Heart left ventricle (tissue), 16 donors: ENCODE results near the gene KCNQ1OT1. TPM values are rescaled to one million over a fixed set of nuclear protein-coding genes. Genes with fewer than 3 reads are reported as not detected.

ENCODE experiments used
- ATAC-seq, 4 donors: fragments of 200-7000 bp; cut with Tn5 transposase; one replicate each; pipeline ENCODE4 v1.9.1; 2020 to 2022; ENCODE audit warnings: moderate library complexity in 4 of 4, mild to moderate bottlenecking in 3 of 4, moderate number of reproducible peaks in 1 of 4
- DNase-seq, 5 donors: peaks; one replicate each; pipeline ENCODE4 v3.0.0-alpha.2; 2020
- H3K27ac ChIP-seq, 12 donors: fragments of 200-600 bp; sonication (generic) in 4 of 12; one replicate each; pipeline versions ENCODE4 v1.5.0 to v1.8.0; 2016 to 2022; ENCODE audit warnings: mild to moderate bottlenecking in 2 of 12
- H3K27me3 ChIP-seq, 9 donors: fragments of 200-600 bp; sonication (generic) in 2 of 9; one replicate each; pipeline versions ENCODE4 v1.5.1 to v1.8.0; 2016 to 2022; ENCODE audit warnings: mild to moderate bottlenecking in 3 of 9
- H3K36me3 ChIP-seq, 9 donors: fragments of 200-600 bp; sonication (generic) in 2 of 9; one replicate each; pipeline versions ENCODE4 v1.5.0 to v1.8.0; 2018 to 2022; ENCODE audit warnings: mild to moderate bottlenecking in 2 of 9
- H3K4me1 ChIP-seq, 12 donors: fragments of 200-600 bp; sonication (generic) in 4 of 12; one replicate each; pipeline versions ENCODE4 v1.5.0 to v1.8.0; 2016 to 2022; ENCODE audit warnings: mild to moderate bottlenecking in 3 of 12
- H3K4me3 ChIP-seq, 12 donors: fragments of 200-600 bp; sonication (generic) in 4 of 12; one replicate each; pipeline versions ENCODE4 v1.5.0 to v1.8.0; 2017 to 2022; ENCODE audit warnings: mild to moderate bottlenecking in 9 of 12, moderate library complexity in 4 of 12
- H3K9me3 ChIP-seq, 12 donors: fragments of 200-600 bp; sonication (generic) in 4 of 12; one replicate each; pipeline versions ENCODE4 v1.5.0 to v1.8.0; 2016 to 2022; ENCODE audit warnings: mild to moderate bottlenecking in 1 of 12
- POLR2A ChIP-seq, 2 donors: fragments of 450-650 bp; IDR thresholded peaks; one replicate each; pipeline ENCODE4 v1.6.1; 2017; ENCODE audit warnings: antibody characterized with exemption in 2 of 2, mild to moderate bottlenecking in 2 of 2, moderate library complexity in 2 of 2
- WGBS, 4 donors: extraction: QIAGEN DNeasy Blood & Tissue Kit in 2 of 4; methylation state at CpG; one replicate each; pipeline versions ENCODE4 v1.1.5 to v1.1.7; 2013 to 2018; 5-methylcytosine and 5-hydroxymethylcytosine counted together
- intact Hi-C, 10 donors: fragments of 100-400 bp; cut with DNase I; formaldehyde crosslinking; loops; one replicate each; pipeline versions ENCODE4 v1.11.1 to v1.14.2; 2022
- polyA plus RNA-seq, 2 donors: library from polyadenylated mRNA; stranded (reverse); fragments of 200-250 nt; gene quantifications; one replicate each; pipeline ENCODE4 v1.2.3, GENCODE V29; 2013
- total RNA-seq, 9 donors: library from RNA; depleted of rRNA in 2 of 9; stranded (reverse); fragments of >200 nt in 2 of 9; fragmentation: NEBNext Ultra II Directional in 3 of 9; extraction: Animal tissue kit (Norgen Biotek cat#: 25700) in 3 of 9; gene quantifications; one replicate each; pipeline versions ENCODE4 v1.1.0 to v1.2.4, GENCODE V29; 2016 to 2023
- TF ChIP-seq, protein P1 (sequence below), 12 donors: fragments of 200-600 bp; sonication (generic) in 4 of 12; IDR thresholded peaks; one replicate each; pipeline versions ENCODE4 v1.5.0 to v1.8.0; 2018 to 2022; ENCODE audit warnings: antibody characterized with exemption in 12 of 12, mild to moderate bottlenecking in 5 of 12
- donor health status: ischemic (EF 13 %, LVEDD 7.1; RV severe dilation, severe dysfunction).
- donor health status: healthy with polysubstance abuse.
- donor health status: DM: no; HTN: yes; CAD: no.
- donor health status: DM: no; HTN: no; CAD: no.
- donor health status: ischemic (EF 25% LVEDD 6.9; RV normal size, moderate dysfunction).
- donor health status: ischemic (EF 25% LVEDD 5.7; RV mildly dilated, moderate dysfunction).
- donor health status: healthy.
- donor health status: DM: yes; HTN: yes; CAD: no.
- donor health status: ischemic (EF 35%, LVEDD 5.7; RV mildly dilated, moderate dysfunction).
- donor health status: nonischemic (EF 11% LVEDD 7.7; RV severe dilation, severe dysfunction).
- donor health status: DM: yes; HTN: yes; CAD: no.
- donor health status: PGD.
- donor health status: ischemic (EF 29% LVEDD 5.4; RV normal size, mild dysfunction).
- donor health status: nonischemic (EF 23%, LVEDD 6.1; RV moderate dilation, normal function).

The KCNQ1OT1 gene
- total and polyA plus RNA-seq, 11 donors, result 0.14 to 0.93 (median 0.40) TPM

DNA sequence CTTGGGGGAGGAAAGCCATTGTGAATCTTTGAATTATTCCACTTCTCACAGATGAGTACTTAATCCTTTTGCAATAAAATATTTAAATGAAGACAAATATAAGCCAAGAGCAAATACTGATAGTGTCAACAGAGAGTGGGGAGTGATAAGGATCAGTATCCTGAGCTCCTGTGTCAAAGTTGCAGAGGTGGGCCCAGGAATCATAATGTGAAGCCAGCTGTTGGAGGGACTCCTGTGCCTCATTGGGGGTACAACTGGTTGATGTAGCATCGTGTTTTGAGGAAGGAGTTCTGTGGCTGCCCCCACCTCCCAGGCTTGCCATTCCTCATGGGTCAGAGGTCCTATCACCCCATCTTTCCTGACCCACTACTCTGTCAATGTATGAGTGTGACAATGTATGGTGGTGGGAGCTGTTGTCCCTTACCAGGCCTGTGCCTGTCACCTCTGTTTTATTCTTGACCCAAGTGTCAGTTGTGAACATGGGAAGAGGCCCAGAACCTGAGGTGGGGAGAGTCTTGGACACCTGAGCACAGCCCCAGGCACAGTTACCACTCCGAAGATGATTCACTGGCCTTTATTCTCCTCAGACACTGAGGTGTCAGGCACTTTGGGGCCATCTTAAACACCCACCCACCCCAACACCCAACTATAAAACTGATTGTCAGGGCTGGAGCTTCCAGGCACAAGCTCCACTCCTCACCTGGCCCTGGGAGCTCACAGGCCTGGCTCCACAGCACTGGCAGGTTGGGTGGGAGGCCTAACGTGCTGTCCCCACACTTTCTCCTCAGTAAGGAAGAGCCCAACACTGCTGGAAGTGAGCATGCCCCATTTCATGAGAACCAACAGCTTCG is 38.4 kb downstream of the KCNQ1OT1 start:
- ATAC-seq (no peak), DNase-seq (peak in 1 of 5 donors; percentile 9)
- WGBS, 4 donors, result 88 to 99% (median 92%) methylated on average over 2 to 4 of the region's 4 CpGs
- Histone ChIP-seq H3K27ac (no peak overlapping the region), H3K27me3 (no peaks in the 10 kb centered on the region), H3K4me1 (peaks cover 0 to 8% (median 0%) of the 10 kb centered on the region in 12 donors), H3K4me3 (no peak overlapping the region), H3K36me3 (peaks cover 0 to 19% (median 0%) of the 10 kb centered on the region in 9 donors), H3K9me3 (peaks cover 0 to 49% (median 16%) of the 10 kb centered on the region in 12 donors)
- TF ChIP-seq POLR2A (IDR thresholded peaks at IDR 0.05), result no peak
- TF ChIP-seq, protein P1, sequence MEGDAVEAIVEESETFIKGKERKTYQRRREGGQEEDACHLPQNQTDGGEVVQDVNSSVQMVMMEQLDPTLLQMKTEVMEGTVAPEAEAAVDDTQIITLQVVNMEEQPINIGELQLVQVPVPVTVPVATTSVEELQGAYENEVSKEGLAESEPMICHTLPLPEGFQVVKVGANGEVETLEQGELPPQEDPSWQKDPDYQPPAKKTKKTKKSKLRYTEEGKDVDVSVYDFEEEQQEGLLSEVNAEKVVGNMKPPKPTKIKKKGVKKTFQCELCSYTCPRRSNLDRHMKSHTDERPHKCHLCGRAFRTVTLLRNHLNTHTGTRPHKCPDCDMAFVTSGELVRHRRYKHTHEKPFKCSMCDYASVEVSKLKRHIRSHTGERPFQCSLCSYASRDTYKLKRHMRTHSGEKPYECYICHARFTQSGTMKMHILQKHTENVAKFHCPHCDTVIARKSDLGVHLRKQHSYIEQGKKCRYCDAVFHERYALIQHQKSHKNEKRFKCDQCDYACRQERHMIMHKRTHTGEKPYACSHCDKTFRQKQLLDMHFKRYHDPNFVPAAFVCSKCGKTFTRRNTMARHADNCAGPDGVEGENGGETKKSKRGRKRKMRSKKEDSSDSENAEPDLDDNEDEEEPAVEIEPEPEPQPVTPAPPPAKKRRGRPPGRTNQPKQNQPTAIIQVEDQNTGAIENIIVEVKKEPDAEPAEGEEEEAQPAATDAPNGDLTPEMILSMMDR (IDR thresholded peaks at IDR 0.05), result no peak
- intact Hi-C loops, result no loop called here

DNA sequence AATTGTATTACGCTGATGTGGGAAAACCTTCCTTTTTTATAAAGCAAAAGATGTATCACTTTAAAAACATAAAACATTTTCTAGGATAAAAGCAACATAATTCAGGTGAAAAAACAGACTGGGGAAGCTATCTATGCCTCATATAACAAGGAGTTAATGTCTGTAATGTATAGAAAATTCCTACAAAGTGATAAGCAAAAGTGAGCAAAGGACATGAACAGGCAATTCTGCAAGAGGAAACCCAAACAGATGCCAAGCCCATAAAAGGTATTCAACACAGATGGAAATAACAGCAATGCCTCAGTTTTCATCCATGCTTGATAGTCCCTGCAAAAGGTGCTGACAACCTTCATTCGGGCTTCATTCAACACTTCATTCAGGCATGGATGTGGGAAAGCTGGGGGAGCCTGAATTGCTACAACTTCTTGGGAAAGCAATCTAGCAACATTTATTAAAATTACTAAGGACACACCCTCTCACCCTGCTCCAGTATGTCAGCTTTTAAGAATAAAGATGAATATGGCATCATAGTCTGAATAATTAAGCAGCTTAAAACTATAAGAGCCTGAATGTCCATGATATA is 39.3 kb downstream of the KCNQ1OT1 start:
- intact Hi-C loops, result no loop called here

DNA sequence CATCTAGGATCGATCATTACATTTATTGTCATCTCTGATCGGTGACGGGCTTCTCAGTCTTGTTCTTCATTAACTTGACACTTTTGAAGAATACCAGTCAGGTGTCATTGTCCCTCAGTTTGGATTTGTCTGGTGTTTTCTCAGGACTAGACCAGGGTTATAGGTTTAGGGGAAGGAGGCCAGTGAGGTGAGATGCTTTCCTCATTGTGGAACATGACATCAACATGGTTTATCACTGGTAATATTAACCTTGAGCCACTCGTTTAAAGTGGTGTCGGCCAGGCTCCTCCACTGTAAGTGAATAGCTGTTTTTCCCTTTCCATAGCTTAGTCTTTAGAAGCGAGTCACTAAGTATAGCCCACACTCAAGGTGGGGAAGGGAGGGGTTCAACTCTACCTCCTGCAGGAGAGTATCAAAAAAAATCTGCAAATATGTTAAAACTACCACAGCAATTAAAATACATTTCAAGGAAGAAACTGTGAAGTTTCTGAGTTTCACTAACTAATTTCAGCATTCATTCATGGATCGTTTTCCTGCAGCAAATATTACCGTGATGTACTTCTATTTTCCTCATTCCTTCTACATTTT is 42.0 kb downstream of the KCNQ1OT1 start:
- Histone ChIP-seq H3K36me3 (peaks cover 0 to 14% (median 0%) of the 10 kb centered on the region in 9 donors), H3K9me3 (peaks cover 0 to 79% (median 16%) of the 10 kb centered on the region in 12 donors), H3K4me3 (no peak overlapping the region), H3K27me3 (no peaks in the 10 kb centered on the region), H3K27ac (no peak overlapping the region), H3K4me1 (peaks cover 0 to 21% (median 0%) of the 10 kb centered on the region in 12 donors)
- intact Hi-C loops, result no loop called here
- 82 to 89% (median 86%) methylated on average over 8 of the region's 8 CpGs for WGBS, 4 donors
- ATAC-seq (peak in 3 of 4 donors; percentile 14 to 70 (median 35)), DNase-seq (no peak)
- TF ChIP-seq, protein P1 (IDR thresholded peaks at IDR 0.05), result no peak
- TF ChIP-seq POLR2A (IDR thresholded peaks at IDR 0.05), result no peak

More for the DNA sequence above, 39.3 kb downstream of the KCNQ1OT1 start:
- Histone ChIP-seq H3K27ac (no peak overlapping the region), H3K4me1 (peaks cover 0 to 8% (median 0%) of the 10 kb centered on the region in 12 donors), H3K9me3 (peaks cover 0 to 55% (median 16%) of the 10 kb centered on the region in 12 donors), H3K4me3 (no peak overlapping the region), H3K27me3 (no peaks in the 10 kb centered on the region), H3K36me3 (peaks cover 0 to 19% (median 0%) of the 10 kb centered on the region in 9 donors)
- ATAC-seq (no peak), DNase-seq (no peak)
- TF ChIP-seq, protein P1 (IDR thresholded peaks at IDR 0.05), result no peak
- WGBS, 4 donors, result 89 to 100% (median 92%) methylated on average over 2 of the region's 2 CpGs

DNA sequence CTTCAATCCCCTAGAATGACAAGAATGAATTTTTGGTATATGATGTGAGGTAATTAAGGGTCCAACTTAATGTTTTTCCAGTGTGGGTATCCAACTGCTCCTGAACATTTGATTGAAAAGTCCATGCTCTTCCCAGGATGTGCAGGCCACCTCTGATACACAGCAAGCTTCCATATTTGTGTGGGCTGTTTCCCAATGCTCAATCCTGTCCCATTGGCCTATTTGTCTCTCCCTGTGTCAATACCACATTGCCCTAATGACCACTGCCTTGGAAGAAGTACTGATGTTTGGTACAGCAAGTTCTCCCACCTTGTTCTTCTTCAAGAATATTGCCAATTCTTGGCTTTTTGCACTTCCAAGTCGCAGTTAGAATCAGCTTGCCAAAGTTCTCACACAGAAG is 42.9 kb downstream of the KCNQ1OT1 start:
- Histone ChIP-seq H3K4me3 (no peak overlapping the region), H3K27ac (no peak overlapping the region), H3K36me3 (peaks cover 0 to 6% (median 0%) of the 10 kb centered on the region in 9 donors), H3K27me3 (no peaks in the 10 kb centered on the region), H3K4me1 (peaks cover 0 to 24% (median 0%) of the 10 kb centered on the region in 12 donors), H3K9me3 (peaks cover 0 to 88% (median 16%) of the 10 kb centered on the region in 12 donors)
- TF ChIP-seq, protein P1 (IDR thresholded peaks at IDR 0.05), result no peak
- no peak for TF ChIP-seq POLR2A (IDR thresholded peaks at IDR 0.05)
- ATAC-seq (no peak), DNase-seq (no peak)
- 88 to 97% (median 93%) methylated on average over 1 of the region's 1 CpG for WGBS, 4 donors
- intact Hi-C loops, result no loop called here
